SJSA1 (cell line): ENCODE results near the gene RIMS4. TPM values are rescaled to one million over a fixed set of nuclear protein-coding genes. Genes with fewer than 3 reads are reported as not detected.
"Not testable (repeated sequence)": the region's sequence is repeated elsewhere in the genome, so short reads cannot be mapped to it uniquely, and the experiment has no call there.

Experiments
- DNase-seq, 2 experiments: peaks; one replicate each; pipeline ENCODE4 v3.0.0-alpha.2; 2015 to 2020; ENCODE audit warnings: low spot score in 2 of 2, low read depth in 1 of 2
- H3K27ac ChIP-seq: fragments of 250-450 bp; sonication (Bioruptor Pico); 2 replicates; pipeline ENCODE4 v1.5.1; 2020; ENCODE audit warnings: mild to moderate bottlenecking, moderate library complexity
- H3K27me3 ChIP-seq: fragments of 250-450 bp; sonication (Bioruptor Pico); replicated peaks from 2 replicates; pipeline ENCODE4 v1.5.1; 2020; ENCODE audit warnings: mild to moderate bottlenecking, moderate library complexity
- H3K36me3 ChIP-seq: fragments of 250-450 bp; sonication (Bioruptor Pico); 2 replicates; pipeline ENCODE4 v1.5.1; 2020; ENCODE audit warnings: mild to moderate bottlenecking
- H3K4me1 ChIP-seq: fragments of 250-450 bp; sonication (Bioruptor Pico); replicated peaks from 2 replicates; pipeline ENCODE4 v1.6.1; 2021; ENCODE audit warnings: mild to moderate bottlenecking
- H3K4me3 ChIP-seq: fragments of 250-450 bp; sonication (Bioruptor Pico); 2 replicates; pipeline ENCODE4 v1.5.1; 2020; ENCODE audit warnings: mild to moderate bottlenecking
- H3K9me3 ChIP-seq: fragments of 250-450 bp; sonication (Bioruptor Pico); replicated peaks from 2 replicates; pipeline ENCODE4 v1.5.1; 2020; ENCODE audit warnings: mild to moderate bottlenecking
- total RNA-seq: library from RNA; depleted of rRNA; stranded (reverse); fragments of >200 nt; shearing (Covaris generic); gene quantifications from 2 replicates; pipeline ENCODE4 v1.2.3, GENCODE V29; 2014

RIMS4 gene
- total RNA-seq, 1 experiment from 2014 or later = not detected

DNA sequence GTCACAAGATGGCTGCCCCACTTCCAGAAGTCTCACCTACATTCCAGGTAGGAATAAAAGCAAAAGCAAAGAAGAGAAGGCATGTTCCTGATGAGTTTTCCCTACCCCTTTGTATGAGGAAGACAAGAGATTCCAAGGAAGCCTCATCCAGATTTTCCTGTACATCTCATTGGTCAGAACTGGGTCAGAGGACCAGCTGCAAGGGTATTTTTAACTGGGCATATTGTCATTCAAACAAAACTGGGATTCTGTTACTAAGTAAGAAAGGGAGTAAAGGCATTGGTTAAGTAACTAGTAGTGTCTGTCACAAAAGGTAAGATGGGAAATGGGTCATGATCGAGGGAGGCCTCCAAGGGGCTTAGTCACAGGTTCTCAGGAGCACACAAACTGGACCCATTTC, 28.2 kb upstream of the RIMS4 start:
- Histone ChIP-seq H3K4me1 (no peaks in the 10 kb centered on the region), H3K27me3 (peaks cover 63% of the 10 kb centered on the region), H3K4me3 (no peak overlapping the region), H3K36me3 (no peaks in the 10 kb centered on the region), H3K27ac (no peak overlapping the region), H3K9me3 (no peaks in the 10 kb centered on the region)
- no peak for DNase-seq

DNA sequence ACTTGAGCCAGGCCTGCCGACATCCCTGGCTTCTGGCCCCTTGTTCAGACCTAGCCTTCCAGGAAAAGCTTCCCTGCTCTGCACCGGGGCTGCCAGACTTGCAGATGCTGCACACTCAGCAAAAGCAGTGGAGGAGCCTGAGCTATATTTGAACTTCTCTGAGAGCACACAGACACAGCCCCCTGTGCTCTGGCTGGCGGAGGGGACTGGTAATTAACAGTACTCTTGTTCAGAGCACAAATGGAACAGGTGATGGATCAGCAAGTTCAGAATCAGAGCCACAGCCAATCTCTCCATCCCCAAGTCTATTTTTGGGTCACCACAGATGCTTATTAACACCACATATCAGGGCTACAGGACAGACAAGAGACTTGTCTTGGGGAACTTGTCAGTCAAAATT, 27.6 kb upstream of the RIMS4 start:
- Histone ChIP-seq H3K4me3 (no peak overlapping the region), H3K9me3 (no peaks in the 10 kb centered on the region), H3K36me3 (no peaks in the 10 kb centered on the region), H3K27ac (no peak overlapping the region), H3K4me1 (no peaks in the 10 kb centered on the region), H3K27me3 (peaks cover 64% of the 10 kb centered on the region)
- DNase-seq = no peak

GRCh38 chr20:44836601-44837120, 26.3 kb upstream of the RIMS4 start:
- Histone ChIP-seq H3K4me1 (no peaks in the 10 kb centered on the region), H3K9me3 (no peaks in the 10 kb centered on the region), H3K4me3 (no peak overlapping the region), H3K27me3 (peaks cover 64% of the 10 kb centered on the region), H3K36me3 (no peaks in the 10 kb centered on the region), H3K27ac (no peak overlapping the region)
- DNase-seq = no peak

DNA sequence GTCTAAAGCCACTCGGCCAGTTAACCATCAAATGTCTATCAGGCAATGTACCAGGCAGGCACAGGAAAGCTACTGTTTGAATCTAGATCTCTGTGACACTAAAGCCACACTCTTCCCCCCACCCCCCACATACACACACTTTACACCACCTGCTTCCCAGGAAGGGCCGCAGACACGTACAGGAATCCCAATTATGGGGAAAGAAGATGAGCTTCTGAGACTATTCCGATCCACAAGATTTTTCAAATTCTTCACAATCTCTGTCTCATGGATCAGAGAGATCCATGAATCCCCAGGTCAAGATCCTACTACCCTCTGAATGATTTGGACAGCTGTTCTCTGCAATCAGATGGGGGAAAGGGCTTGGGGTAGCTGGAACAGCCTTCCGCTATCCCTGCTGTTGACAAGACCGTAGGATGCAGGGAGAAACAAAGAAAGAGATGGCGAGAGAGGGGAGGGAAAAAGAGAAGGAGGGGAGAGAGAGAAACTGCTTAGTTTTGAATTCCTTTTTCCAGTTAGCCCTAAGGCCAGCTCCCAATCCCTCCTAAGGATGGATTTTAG, 25.4 kb upstream of the RIMS4 start:
- no peaks in the 10 kb centered on the region for H3K36me3 ChIP-seq
- DNase-seq = no peak
- H3K4me3 ChIP-seq = no peak overlapping the region
- H3K27ac ChIP-seq = no peak overlapping the region
- H3K4me1 ChIP-seq = no peaks in the 10 kb centered on the region
- H3K9me3 ChIP-seq = no peaks in the 10 kb centered on the region
- peaks cover 65% of the 10 kb centered on the region for H3K27me3 ChIP-seq

GRCh38 chr20:44835116-44835515, 24.8 kb upstream of the RIMS4 start:
- no peak for DNase-seq
- H3K36me3 ChIP-seq = no peaks in the 10 kb centered on the region
- peaks cover 69% of the 10 kb centered on the region for H3K27me3 ChIP-seq
- H3K4me3 ChIP-seq = no peak overlapping the region
- no peaks in the 10 kb centered on the region for H3K9me3 ChIP-seq
- H3K27ac ChIP-seq = no peak overlapping the region
- H3K4me1 ChIP-seq = no peaks in the 10 kb centered on the region

- no peak overlapping the region for H3K4me3 ChIP-seq
- DNase-seq = no peak
- no peaks in the 10 kb centered on the region for H3K9me3 ChIP-seq
- H3K4me1 ChIP-seq = no peaks in the 10 kb centered on the region
- H3K36me3 ChIP-seq = no peaks in the 10 kb centered on the region
- H3K27ac ChIP-seq = no peak overlapping the region
- peaks cover 73% of the 10 kb centered on the region for H3K27me3 ChIP-seq
These were observed 24.3 kb upstream of the RIMS4 start for GRCh38 chr20:44834693-44835092.

- no peak for DNase-seq
- H3K4me1 ChIP-seq = no peaks in the 10 kb centered on the region
- no peak overlapping the region for H3K27ac ChIP-seq
- no peak overlapping the region for H3K4me3 ChIP-seq
- no peaks in the 10 kb centered on the region for H3K36me3 ChIP-seq
- H3K9me3 ChIP-seq = no peaks in the 10 kb centered on the region
- H3K27me3 ChIP-seq = peaks cover 77% of the 10 kb centered on the region
These were observed 23.1 kb upstream of the RIMS4 start for GRCh38 chr20:44833437-44833836.

GRCh38 chr20:44832724-44833123, 22.4 kb upstream of the RIMS4 start:
- Histone ChIP-seq H3K27me3 (peaks cover 74% of the 10 kb centered on the region), H3K9me3 (no peaks in the 10 kb centered on the region)
- DNase-seq = no peak

DNA sequence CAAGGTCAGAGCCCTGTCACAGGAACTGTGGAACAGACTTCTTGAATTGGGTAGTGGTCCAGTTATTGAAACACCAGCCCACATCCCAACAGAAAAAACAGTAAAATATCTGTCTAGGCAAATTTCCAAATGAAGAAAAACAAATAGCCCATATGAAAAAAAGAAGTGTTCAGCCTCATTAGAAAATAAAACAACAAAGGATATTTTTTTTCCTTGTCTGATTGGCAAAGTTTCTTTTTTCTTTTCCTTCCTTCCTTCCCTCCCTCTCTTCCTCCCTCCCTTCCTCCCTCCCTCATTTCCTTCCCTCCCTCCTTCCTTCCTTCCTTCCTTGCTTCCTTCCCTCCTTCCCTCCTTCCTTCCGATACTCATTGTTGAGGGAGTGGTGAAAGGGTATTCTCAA, 20.6 kb upstream of the RIMS4 start:
- Histone ChIP-seq H3K36me3 (no peaks in the 10 kb centered on the region), H3K27ac (no peak overlapping the region), H3K4me1 (no peaks in the 10 kb centered on the region), H3K9me3 (no peaks in the 10 kb centered on the region), H3K4me3 (no peak overlapping the region), H3K27me3 (peaks cover 64% of the 10 kb centered on the region)
- DNase-seq = no peak

More at GRCh38 chr20:44832724-44833123, 22.4 kb upstream of the RIMS4 start:
- H3K4me1 ChIP-seq = no peaks in the 10 kb centered on the region
- no peak overlapping the region for H3K4me3 ChIP-seq
- H3K36me3 ChIP-seq = no peaks in the 10 kb centered on the region
- no peak overlapping the region for H3K27ac ChIP-seq

- H3K27ac ChIP-seq = no peak overlapping the region
- no peaks in the 10 kb centered on the region for H3K9me3 ChIP-seq
- H3K36me3 ChIP-seq = no peaks in the 10 kb centered on the region
- H3K4me3 ChIP-seq = no peak overlapping the region
- H3K27me3 ChIP-seq = peaks cover 62% of the 10 kb centered on the region
- DNase-seq = no peak
- no peaks in the 10 kb centered on the region for H3K4me1 ChIP-seq
These were observed 20.2 kb upstream of the RIMS4 start for GRCh38 chr20:44830523-44830922.

DNA sequence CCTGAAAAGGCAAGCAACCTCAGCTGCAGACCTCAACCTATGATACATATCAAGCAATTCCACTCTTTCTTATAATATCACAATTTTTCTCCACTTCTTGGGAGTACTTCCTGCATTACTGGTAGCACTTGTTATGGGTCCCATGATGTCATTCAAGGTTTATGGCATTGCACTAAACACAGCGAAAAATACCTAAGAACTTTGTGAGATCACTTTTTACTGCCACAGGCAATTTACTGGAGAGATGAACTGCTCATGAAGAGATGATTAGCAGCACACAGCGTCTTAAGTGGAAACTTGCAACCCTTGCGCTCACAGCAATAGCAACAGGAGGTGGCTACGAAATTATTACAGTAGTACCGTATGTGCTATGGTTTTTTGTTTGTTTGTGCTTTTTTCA, 19.3 kb upstream of the RIMS4 start:
- no peak overlapping the region for H3K4me3 ChIP-seq
- H3K4me1 ChIP-seq = no peaks in the 10 kb centered on the region
- H3K27me3 ChIP-seq = peaks cover 57% of the 10 kb centered on the region
- no peaks in the 10 kb centered on the region for H3K36me3 ChIP-seq
- no peak overlapping the region for H3K27ac ChIP-seq
- no peak for DNase-seq
- no peaks in the 10 kb centered on the region for H3K9me3 ChIP-seq

DNA sequence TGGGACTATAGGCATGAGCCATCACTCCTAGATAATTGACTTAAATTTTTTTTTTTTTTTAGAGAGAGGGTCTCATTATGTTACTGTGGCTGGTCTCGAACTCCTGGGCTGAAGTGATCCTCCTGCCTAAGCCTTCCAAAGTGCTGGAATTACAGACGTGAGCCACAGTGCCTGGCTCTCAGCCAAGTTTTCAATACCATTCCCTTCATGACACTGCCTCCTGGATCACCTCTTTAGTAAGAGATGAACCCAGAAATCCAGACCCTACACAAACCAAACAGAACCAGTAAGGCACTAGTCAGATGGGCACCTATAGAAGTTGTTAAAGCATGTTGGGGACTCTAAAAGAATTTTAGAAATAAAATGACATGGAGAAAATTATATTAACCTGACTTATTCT, 18.3 kb upstream of the RIMS4 start:
- H3K4me3 ChIP-seq = no peak overlapping the region
- H3K27ac ChIP-seq = no peak overlapping the region
- H3K27me3 ChIP-seq = peaks cover 52% of the 10 kb centered on the region
- no peaks in the 10 kb centered on the region for H3K36me3 ChIP-seq
- DNase-seq = no peak
- no peaks in the 10 kb centered on the region for H3K4me1 ChIP-seq
- no peaks in the 10 kb centered on the region for H3K9me3 ChIP-seq

DNA sequence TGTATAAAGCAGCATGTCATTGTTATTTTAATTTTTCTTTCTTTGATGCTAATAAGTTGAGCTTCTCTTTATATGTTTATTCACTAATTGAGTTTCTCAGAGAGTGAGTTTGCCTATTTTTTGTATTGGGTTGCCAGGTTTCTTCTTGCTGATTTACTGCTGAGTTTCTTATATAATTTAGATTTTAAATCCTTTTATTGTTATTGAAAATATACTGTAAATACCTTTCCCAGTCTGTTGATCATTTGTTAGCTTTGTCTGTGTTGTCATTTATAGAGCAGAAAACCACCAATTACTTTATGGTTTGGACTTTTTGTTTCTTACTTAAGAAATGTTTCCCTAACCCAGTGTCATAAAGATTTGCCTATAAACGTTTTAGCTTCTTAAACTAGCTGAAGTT, 17.1 kb upstream of the RIMS4 start:
- DNase-seq = no peak
- Histone ChIP-seq H3K9me3 (no peaks in the 10 kb centered on the region), H3K4me3 (no peak overlapping the region), H3K36me3 (no peaks in the 10 kb centered on the region), H3K27ac (no peak overlapping the region), H3K4me1 (no peaks in the 10 kb centered on the region), H3K27me3 (peaks cover 41% of the 10 kb centered on the region)

- not testable (repeated sequence) for DNase-seq
These were observed 11.2 kb upstream of the RIMS4 start for GRCh38 chr20:44821576-44821975.

GRCh38 chr20:44819936-44820335, 9.6 kb upstream of the RIMS4 start:
- Histone ChIP-seq H3K27ac (no peak overlapping the region), H3K4me3 (no peak overlapping the region), H3K27me3 (peaks cover 33% of the 10 kb centered on the region), H3K4me1 (no peaks in the 10 kb centered on the region), H3K9me3 (no peaks in the 10 kb centered on the region), H3K36me3 (no peaks in the 10 kb centered on the region)
- no peak for DNase-seq

More at GRCh38 chr20:44821576-44821975, 11.2 kb upstream of the RIMS4 start:
- not testable (repeated sequence) for H3K27ac ChIP-seq, H3K9me3 ChIP-seq, H3K4me1 ChIP-seq, H3K36me3 ChIP-seq, H3K4me3 ChIP-seq
- H3K27me3 ChIP-seq = peaks cover 24% of the 10 kb centered on the region
